MCF 10A (cell line): ENCODE results near the gene DBNDD1. TPM values are rescaled to one million over a fixed set of nuclear protein-coding genes. Genes with fewer than 3 reads are reported as not detected.

ENCODE experiments used
- BruUV-seq: library from RNA; stranded (reverse); fragments of 400-500 nt; replicated peaks from 2 replicates; lab custom pipeline; 2021; lab: Mats Ljungman, UMichigan
- CTCF ChIA-PET: fragments of 300-600 bp; sonication (Branson Sonifier 250); formaldehyde crosslinking; extraction: SDS; loops from one replicate; lab custom pipeline; 2021; ENCODE audit warnings: antibody characterized with exemption, inconsistent platforms; lab: Yijun Ruan, JAX
- POLR2A ChIA-PET: fragments of 300-600, 350-650 bp; sonication (Branson Sonifier 250); formaldehyde crosslinking; extraction: SDS; loops from one replicate; lab custom pipeline; 2020; ENCODE audit warnings: antibody characterized with exemption, inconsistent platforms; lab: Yijun Ruan, JAX
- DNase-seq: peaks from one replicate; pipeline ENCODE4 v3.0.0-alpha.2; 2018; ENCODE audit not compliant: unreplicated experiment
- H3K27ac Mint-ChIP-seq: one replicate; pipeline ENCODE4 v1.8.0; 2022; ENCODE audit warnings: mild to moderate bottlenecking, low read depth, mixed read lengths; ENCODE audit not compliant: unreplicated experiment
- H3K27me3 Mint-ChIP-seq: one replicate; pipeline ENCODE4 v1.8.0; 2022; ENCODE audit warnings: mixed read lengths; ENCODE audit not compliant: insufficient read depth, unreplicated experiment
- H3K36me3 Mint-ChIP-seq: one replicate; pipeline ENCODE4 v1.8.0; 2022; ENCODE audit warnings: mild to moderate bottlenecking, moderate library complexity, mixed read lengths; ENCODE audit not compliant: insufficient read depth, unreplicated experiment
- H3K4me1 Mint-ChIP-seq: one replicate; pipeline ENCODE4 v1.8.0; 2022; ENCODE audit warnings: mixed read lengths; ENCODE audit not compliant: insufficient read depth, unreplicated experiment
- H3K4me3 Mint-ChIP-seq: one replicate; pipeline ENCODE4 v1.8.0; 2022; ENCODE audit warnings: mild to moderate bottlenecking, moderate library complexity, mixed read lengths; ENCODE audit not compliant: unreplicated experiment
- H3K9me3 Mint-ChIP-seq: one replicate; pipeline ENCODE4 v1.8.0; 2022; ENCODE audit warnings: mixed read lengths; ENCODE audit not compliant: unreplicated experiment
- intact Hi-C: fragments of 100-400 bp; cut with micrococcal nuclease; formaldehyde crosslinking; loops from 2 replicates; pipeline ENCODE4 v1.14.1; 2022
- total RNA-seq: library from RNA; stranded (reverse); gene quantifications from 2 replicates; pipeline ENCODE4 v1.2.3, GENCODE V29; 2022
- TF ChIP-seq, protein P1 (sequence below): fragments of 200-600 bp; IDR thresholded peaks from one replicate; pipeline ENCODE4 v1.8.0; 2022; ENCODE audit warnings: antibody characterized with exemption, mild to moderate bottlenecking; ENCODE audit not compliant: unreplicated experiment

DBNDD1 gene
- total RNA-seq, 1 experiment from 2014 or later, result 3.5 TPM

DNA sequence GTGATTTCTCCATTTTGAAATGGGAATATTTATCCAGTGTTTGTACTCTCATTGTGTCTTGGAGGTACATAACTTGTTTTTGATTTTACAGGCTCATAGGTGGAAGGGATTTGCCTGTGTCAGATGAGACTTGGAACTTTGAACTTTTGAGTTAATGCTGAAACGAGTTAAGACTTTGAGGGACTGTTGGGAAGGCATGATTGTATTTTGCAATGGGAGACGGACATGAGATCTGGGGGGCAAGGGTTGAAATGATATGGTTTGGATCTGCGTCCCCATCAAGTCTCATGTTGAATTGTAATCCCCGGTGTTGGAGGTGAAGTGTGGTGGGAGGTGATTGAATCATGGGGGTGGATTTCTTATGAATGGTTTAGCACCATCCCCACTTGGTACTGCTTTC, 36.1 kb upstream of the DBNDD1 start:
- no peak for DNase-seq
- TF ChIP-seq, protein P1, sequence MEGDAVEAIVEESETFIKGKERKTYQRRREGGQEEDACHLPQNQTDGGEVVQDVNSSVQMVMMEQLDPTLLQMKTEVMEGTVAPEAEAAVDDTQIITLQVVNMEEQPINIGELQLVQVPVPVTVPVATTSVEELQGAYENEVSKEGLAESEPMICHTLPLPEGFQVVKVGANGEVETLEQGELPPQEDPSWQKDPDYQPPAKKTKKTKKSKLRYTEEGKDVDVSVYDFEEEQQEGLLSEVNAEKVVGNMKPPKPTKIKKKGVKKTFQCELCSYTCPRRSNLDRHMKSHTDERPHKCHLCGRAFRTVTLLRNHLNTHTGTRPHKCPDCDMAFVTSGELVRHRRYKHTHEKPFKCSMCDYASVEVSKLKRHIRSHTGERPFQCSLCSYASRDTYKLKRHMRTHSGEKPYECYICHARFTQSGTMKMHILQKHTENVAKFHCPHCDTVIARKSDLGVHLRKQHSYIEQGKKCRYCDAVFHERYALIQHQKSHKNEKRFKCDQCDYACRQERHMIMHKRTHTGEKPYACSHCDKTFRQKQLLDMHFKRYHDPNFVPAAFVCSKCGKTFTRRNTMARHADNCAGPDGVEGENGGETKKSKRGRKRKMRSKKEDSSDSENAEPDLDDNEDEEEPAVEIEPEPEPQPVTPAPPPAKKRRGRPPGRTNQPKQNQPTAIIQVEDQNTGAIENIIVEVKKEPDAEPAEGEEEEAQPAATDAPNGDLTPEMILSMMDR, result no peak
- H3K27ac Mint-ChIP-seq, result no peak overlapping the region
- CTCF ChIA-PET, result no interaction called here
- no peaks in the 10 kb centered on the region for H3K4me1 Mint-ChIP-seq
- POLR2A ChIA-PET, result interaction anchor here (0.9 kb wide), 1 partner anchor 12 kb away, joined by 5 read pairs; no protein-coding TSS in a partner anchor
- H3K36me3 Mint-ChIP-seq, result no peaks in the 10 kb centered on the region
- BruUV-seq, result no TSS peak
- no peak overlapping the region for H3K4me3 Mint-ChIP-seq
- H3K27me3 Mint-ChIP-seq, result peaks cover 32% of the 10 kb centered on the region
- intact Hi-C loops, result no loop called here
- H3K9me3 Mint-ChIP-seq, result peaks cover 28% of the 10 kb centered on the region

DNA sequence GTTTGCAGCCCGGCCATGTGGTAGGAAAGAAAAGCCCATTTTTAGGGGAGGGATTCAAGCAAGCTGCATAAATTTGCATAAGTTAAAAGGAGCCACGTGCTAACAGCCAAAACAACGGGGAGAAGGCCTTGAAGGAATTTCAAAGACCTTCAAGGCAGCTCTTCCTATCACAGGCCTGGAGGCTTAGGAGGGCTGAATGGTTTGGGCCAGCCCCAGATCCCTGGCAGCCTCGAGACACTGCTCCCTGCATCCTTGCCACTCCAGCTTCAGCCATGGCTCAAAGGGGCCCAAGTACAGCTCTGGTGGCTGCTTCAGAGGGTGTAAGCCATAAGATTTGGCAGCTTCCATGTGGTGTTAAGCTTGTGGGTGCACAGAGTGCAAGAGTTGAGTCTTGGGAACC, 35.3 kb upstream of the DBNDD1 start:
- Mint-ChIP-seq H3K4me1 (no peaks in the 10 kb centered on the region), H3K27ac (no peak overlapping the region), H3K9me3 (peaks cover 28% of the 10 kb centered on the region), H3K36me3 (no peaks in the 10 kb centered on the region), H3K27me3 (peaks cover 27% of the 10 kb centered on the region), H3K4me3 (no peak overlapping the region)
- DNase-seq, result no peak
- TF ChIP-seq, protein P1, result no peak
- intact Hi-C loops, result no loop called here
- ChIA-PET POLR2A (interaction anchor here (0.9 kb wide), 1 partner anchor 11 kb away, joined by 5 read pairs; no protein-coding TSS in a partner anchor), CTCF (no interaction called here)
- no TSS peak for BruUV-seq

- Mint-ChIP-seq H3K36me3 (no peaks in the 10 kb centered on the region), H3K27ac (no peak overlapping the region), H3K27me3 (peaks cover 21% of the 10 kb centered on the region), H3K9me3 (peaks cover 28% of the 10 kb centered on the region), H3K4me3 (no peak overlapping the region), H3K4me1 (no peaks in the 10 kb centered on the region)
- ChIA-PET POLR2A (no interaction called here), CTCF (no interaction called here)
- intact Hi-C loops, result no loop called here
- no TSS peak for BruUV-seq
- no peak for DNase-seq
- TF ChIP-seq, protein P1, result no peak
Observed at GRCh38 chr16:90053902-90054500, 34.7 kb upstream of the DBNDD1 start.

DNA sequence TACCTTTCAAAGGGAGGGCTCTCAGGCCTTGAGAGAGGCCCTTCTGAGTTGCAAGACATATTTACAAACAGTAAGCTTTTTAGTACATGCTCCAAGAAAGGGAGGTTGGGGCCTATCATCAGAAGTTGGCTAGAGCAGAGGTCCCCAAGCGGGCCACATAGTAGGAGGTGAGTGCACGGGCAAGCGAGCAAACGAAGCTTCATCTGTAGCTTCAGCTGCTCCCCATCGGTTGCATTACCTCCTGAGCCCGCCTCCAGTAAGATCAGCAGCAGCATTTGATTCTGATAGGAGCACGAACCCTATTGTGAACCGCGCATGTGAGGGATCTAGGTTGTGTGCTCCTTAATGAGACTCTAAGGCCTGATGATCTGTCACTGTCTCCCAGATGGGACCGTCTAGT, 31.7 kb upstream of the DBNDD1 start:
- Mint-ChIP-seq H3K9me3 (peaks cover 28% of the 10 kb centered on the region), H3K4me1 (no peaks in the 10 kb centered on the region), H3K27ac (no peak overlapping the region), H3K36me3 (no peaks in the 10 kb centered on the region), H3K4me3 (no peak overlapping the region), H3K27me3 (no peaks in the 10 kb centered on the region)
- no peak for DNase-seq
- intact Hi-C loops, result no loop called here
- BruUV-seq, result no TSS peak
- ChIA-PET POLR2A (no interaction called here), CTCF (no interaction called here)
- TF ChIP-seq, protein P1, result no peak
